MM.1S (cell line): ENCODE measurements around the gene MRPL28.

Experiments used
- EZH2 ChIP-seq: fragments of 300-600 bp; sonication (generic); optimal IDR thresholded peaks from 2 replicates; pipeline ENCODE3; 2017; ENCODE audit warnings: low read depth, mild to moderate bottlenecking, antibody characterized with exemption, low read length, mixed read lengths
- TF ChIP-seq, protein P1 (sequence below): fragments of 300-600 bp; sonication (generic); IDR thresholded peaks from 2 replicates; pipeline ENCODE4 v1.5.1; 2016; ENCODE audit warnings: antibody characterized with exemption, low read length, mixed read lengths

DNA sequence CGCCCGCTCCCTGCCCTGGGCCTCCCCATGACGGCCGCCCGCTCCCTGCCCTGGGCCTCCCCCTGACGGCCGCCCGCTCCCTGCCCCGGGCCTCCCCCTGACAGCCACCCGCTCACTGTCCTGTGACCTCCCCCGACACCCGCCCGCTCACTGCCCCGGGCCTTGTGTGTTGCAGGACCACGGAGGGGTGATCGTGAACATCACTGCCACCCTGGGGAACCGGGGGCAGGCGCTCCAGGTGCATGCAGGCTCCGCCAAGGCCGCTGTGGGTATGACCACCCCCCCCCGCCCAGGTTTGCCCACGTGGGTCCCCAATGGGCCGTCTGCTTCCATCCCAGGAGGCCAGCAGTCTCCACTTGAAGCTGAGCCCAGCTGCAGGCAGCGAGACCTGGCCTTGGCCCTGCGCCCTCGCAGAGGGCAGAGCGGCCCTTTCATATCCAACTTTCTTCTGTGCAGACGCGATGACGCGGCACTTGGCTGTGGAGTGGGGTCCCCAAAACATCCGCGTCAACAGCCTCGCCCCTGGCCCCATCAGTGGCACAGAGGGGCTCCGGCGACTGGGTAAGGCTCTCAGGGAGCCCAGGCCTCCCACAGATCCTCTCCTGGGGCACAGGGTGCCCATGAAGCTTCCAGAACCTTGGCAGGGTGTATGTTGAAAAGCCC lies 40.3 kb upstream of the MRPL28 start:
- TF ChIP-seq, protein P1, sequence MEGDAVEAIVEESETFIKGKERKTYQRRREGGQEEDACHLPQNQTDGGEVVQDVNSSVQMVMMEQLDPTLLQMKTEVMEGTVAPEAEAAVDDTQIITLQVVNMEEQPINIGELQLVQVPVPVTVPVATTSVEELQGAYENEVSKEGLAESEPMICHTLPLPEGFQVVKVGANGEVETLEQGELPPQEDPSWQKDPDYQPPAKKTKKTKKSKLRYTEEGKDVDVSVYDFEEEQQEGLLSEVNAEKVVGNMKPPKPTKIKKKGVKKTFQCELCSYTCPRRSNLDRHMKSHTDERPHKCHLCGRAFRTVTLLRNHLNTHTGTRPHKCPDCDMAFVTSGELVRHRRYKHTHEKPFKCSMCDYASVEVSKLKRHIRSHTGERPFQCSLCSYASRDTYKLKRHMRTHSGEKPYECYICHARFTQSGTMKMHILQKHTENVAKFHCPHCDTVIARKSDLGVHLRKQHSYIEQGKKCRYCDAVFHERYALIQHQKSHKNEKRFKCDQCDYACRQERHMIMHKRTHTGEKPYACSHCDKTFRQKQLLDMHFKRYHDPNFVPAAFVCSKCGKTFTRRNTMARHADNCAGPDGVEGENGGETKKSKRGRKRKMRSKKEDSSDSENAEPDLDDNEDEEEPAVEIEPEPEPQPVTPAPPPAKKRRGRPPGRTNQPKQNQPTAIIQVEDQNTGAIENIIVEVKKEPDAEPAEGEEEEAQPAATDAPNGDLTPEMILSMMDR: no peak
- TF ChIP-seq EZH2: no peak
